K562 (cell line): Measurements from ENCODE around the gene WDR88.

Source experiments
- CAMTA2 ChIP-seq: fragments of 250-450 bp; sonication (Bioruptor Pico); conservative IDR thresholded peaks from 2 replicates; pipeline ENCODE4 v1.5.1; 2022
- CREB1 ChIP-seq, 2 experiments: sonication (generic) in 1 of 2; formaldehyde crosslinking in 1 of 2; IDR thresholded peaks; 2 replicates each; pipeline versions ENCODE4 v1.6.1 to v1.8.0; 2012 to 2022; ENCODE audit warnings: inconsistent platforms in 1 of 2, mild to moderate bottlenecking in 1 of 2, missing genetic modification reagents in 1 of 2, moderate library complexity in 1 of 2
- GABPA ChIP-seq: fragments of 200-800 bp; sonication (Bioruptor generic); conservative IDR thresholded peaks from 2 replicates; pipeline ENCODE4 v1.6.1; 2016; ENCODE audit warnings: low read depth, missing genetic modification characterization, missing compliant biosample characterization
- NCOA1 ChIP-seq: fragments of 450-650 bp; IDR thresholded peaks from 2 replicates; pipeline ENCODE4 v1.6.1; 2016; ENCODE audit warnings: low read depth
- NELFE ChIP-seq: IDR thresholded peaks from 2 replicates; pipeline ENCODE4 v1.6.1; 2011; ENCODE audit warnings: mild to moderate bottlenecking; ENCODE audit not compliant: insufficient read depth, insufficient read length
- RBM39 ChIP-seq: fragments of 200-400 bp; formaldehyde crosslinking; optimal IDR thresholded peaks from 2 replicates; pipeline ENCODE3; 2018; ENCODE audit warnings: low read depth, low read length
- U2AF1 ChIP-seq: fragments of 200-400 bp; formaldehyde crosslinking; optimal IDR thresholded peaks from 2 replicates; pipeline ENCODE3; 2017; ENCODE audit warnings: mild to moderate bottlenecking, low read depth, low read length, moderate library complexity
- ZNF217 ChIP-seq: sonication (generic); formaldehyde crosslinking; IDR thresholded peaks from 2 replicates; pipeline ENCODE4 v1.8.0; 2022; ENCODE audit warnings: mild to moderate bottlenecking, missing genetic modification reagents
- ZNF24 ChIP-seq: fragments of 450-650 bp; IDR thresholded peaks from 2 replicates; pipeline ENCODE4 v1.6.1; 2016
- TF ChIP-seq, protein P1 (sequence below): sonication (generic); formaldehyde crosslinking; IDR thresholded peaks from 2 replicates; pipeline ENCODE4 v1.8.1; 2022; ENCODE audit warnings: missing genetic modification reagents
- TF ChIP-seq, protein P2 (sequence below): fragments of 250-450 bp; sonication (Bioruptor Pico); IDR thresholded peaks from 2 replicates; pipeline ENCODE4 v1.8.0; 2021; ENCODE audit warnings: moderate library complexity, mild to moderate bottlenecking, inconsistent platforms
- TF ChIP-seq, protein P3 (sequence below), 3 experiments: IDR thresholded peaks in 2 of 3; conservative IDR thresholded peaks in 1 of 3; 2 replicates each; pipeline ENCODE4 v1.5.1; 2011 to 2012; ENCODE audit warnings: low read length in 3 of 3, mild to moderate bottlenecking in 3 of 3, control low read depth in 2 of 3, improper control_type of control experiment in 1 of 3, inconsistent platforms in 1 of 3, low read depth in 1 of 3, mixed read lengths in 1 of 3, moderate library complexity in 1 of 3; ENCODE audit not compliant: insufficient read depth in 2 of 3
- TF ChIP-seq, protein P4 (sequence below): conservative IDR thresholded peaks from 2 replicates; pipeline ENCODE4 v1.6.1; 2011; ENCODE audit warnings: low read depth, mild to moderate bottlenecking, low read length; ENCODE audit not compliant: control insufficient read depth
- TF ChIP-seq, protein P5 (sequence below): fragments of 250-450 bp; sonication (Bioruptor Pico); IDR thresholded peaks from 2 replicates; pipeline ENCODE4 v1.5.0; 2020; ENCODE audit warnings: mild to moderate bottlenecking

DNA sequence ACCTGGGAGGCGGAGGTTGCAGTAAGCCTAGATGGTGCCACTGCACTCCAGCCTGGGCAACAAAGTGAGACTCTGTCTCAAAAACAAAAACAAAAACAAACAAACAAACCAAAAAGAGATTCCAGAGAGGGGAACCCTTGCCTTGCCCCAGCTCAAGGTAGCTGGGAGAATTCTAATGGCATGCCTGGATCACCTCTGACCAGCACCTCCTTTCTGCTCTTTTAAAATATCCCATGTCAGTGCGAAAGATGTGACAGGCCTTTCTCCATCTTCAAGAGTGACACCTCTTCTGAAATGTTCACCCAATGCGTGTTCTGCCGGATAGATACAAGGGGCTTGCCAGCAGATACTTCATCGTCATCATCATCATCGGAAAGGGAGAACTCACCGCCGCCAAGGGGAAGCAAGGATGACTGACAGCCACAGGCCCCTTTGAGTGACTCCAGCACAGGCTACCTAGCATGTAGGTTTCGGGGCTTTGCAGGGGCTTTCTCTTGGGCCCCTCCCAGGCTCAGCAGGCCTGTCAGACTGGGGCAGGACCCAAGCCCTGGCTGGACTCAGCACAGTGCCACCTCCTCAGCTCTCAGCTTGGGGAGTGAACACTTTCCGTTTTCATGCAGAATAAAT, 43.4 kb downstream of the WDR88 start:
- TF ChIP-seq, protein P1, sequence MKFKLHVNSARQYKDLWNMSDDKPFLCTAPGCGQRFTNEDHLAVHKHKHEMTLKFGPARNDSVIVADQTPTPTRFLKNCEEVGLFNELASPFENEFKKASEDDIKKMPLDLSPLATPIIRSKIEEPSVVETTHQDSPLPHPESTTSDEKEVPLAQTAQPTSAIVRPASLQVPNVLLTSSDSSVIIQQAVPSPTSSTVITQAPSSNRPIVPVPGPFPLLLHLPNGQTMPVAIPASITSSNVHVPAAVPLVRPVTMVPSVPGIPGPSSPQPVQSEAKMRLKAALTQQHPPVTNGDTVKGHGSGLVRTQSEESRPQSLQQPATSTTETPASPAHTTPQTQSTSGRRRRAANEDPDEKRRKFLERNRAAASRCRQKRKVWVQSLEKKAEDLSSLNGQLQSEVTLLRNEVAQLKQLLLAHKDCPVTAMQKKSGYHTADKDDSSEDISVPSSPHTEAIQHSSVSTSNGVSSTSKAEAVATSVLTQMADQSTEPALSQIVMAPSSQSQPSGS (CRISPR knock-in tag) = no peak
- no peak for TF ChIP-seq CAMTA2
- TF ChIP-seq, protein P2, sequence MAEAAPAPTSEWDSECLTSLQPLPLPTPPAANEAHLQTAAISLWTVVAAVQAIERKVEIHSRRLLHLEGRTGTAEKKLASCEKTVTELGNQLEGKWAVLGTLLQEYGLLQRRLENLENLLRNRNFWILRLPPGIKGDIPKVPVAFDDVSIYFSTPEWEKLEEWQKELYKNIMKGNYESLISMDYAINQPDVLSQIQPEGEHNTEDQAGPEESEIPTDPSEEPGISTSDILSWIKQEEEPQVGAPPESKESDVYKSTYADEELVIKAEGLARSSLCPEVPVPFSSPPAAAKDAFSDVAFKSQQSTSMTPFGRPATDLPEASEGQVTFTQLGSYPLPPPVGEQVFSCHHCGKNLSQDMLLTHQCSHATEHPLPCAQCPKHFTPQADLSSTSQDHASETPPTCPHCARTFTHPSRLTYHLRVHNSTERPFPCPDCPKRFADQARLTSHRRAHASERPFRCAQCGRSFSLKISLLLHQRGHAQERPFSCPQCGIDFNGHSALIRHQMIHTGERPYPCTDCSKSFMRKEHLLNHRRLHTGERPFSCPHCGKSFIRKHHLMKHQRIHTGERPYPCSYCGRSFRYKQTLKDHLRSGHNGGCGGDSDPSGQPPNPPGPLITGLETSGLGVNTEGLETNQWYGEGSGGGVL (CRISPR knock-in tag) = no peak
- TF ChIP-seq, protein P3, sequence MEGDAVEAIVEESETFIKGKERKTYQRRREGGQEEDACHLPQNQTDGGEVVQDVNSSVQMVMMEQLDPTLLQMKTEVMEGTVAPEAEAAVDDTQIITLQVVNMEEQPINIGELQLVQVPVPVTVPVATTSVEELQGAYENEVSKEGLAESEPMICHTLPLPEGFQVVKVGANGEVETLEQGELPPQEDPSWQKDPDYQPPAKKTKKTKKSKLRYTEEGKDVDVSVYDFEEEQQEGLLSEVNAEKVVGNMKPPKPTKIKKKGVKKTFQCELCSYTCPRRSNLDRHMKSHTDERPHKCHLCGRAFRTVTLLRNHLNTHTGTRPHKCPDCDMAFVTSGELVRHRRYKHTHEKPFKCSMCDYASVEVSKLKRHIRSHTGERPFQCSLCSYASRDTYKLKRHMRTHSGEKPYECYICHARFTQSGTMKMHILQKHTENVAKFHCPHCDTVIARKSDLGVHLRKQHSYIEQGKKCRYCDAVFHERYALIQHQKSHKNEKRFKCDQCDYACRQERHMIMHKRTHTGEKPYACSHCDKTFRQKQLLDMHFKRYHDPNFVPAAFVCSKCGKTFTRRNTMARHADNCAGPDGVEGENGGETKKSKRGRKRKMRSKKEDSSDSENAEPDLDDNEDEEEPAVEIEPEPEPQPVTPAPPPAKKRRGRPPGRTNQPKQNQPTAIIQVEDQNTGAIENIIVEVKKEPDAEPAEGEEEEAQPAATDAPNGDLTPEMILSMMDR (IDR thresholded peaks at IDR 0.05 in 2 of 3, conservative IDR thresholded peaks at IDR 0.05 in 1 of 3; ENCODE audit: insufficient read depth in 2 of 3, low read depth in 1 of 3, low read length in 3 of 3) = no peak
- no peak for TF ChIP-seq NELFE
- TF ChIP-seq CREB1 (IDR thresholded peaks at IDR 0.05) = no peak
- TF ChIP-seq CREB1 (CRISPR knock-in tag; IDR thresholded peaks at IDR 0.05) = no peak
- TF ChIP-seq, protein P4, sequence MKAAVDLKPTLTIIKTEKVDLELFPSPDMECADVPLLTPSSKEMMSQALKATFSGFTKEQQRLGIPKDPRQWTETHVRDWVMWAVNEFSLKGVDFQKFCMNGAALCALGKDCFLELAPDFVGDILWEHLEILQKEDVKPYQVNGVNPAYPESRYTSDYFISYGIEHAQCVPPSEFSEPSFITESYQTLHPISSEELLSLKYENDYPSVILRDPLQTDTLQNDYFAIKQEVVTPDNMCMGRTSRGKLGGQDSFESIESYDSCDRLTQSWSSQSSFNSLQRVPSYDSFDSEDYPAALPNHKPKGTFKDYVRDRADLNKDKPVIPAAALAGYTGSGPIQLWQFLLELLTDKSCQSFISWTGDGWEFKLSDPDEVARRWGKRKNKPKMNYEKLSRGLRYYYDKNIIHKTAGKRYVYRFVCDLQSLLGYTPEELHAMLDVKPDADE = no peak
- no peak for TF ChIP-seq GABPA
- TF ChIP-seq, protein P5, sequence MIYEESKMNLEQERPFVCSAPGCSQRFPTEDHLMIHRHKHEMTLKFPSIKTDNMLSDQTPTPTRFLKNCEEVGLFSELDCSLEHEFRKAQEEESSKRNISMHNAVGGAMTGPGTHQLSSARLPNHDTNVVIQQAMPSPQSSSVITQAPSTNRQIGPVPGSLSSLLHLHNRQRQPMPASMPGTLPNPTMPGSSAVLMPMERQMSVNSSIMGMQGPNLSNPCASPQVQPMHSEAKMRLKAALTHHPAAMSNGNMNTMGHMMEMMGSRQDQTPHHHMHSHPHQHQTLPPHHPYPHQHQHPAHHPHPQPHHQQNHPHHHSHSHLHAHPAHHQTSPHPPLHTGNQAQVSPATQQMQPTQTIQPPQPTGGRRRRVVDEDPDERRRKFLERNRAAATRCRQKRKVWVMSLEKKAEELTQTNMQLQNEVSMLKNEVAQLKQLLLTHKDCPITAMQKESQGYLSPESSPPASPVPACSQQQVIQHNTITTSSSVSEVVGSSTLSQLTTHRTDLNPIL (CRISPR knock-in tag) = no peak
- TF ChIP-seq U2AF1 = no peak
- no peak for TF ChIP-seq RBM39
- TF ChIP-seq ZNF217 (CRISPR knock-in tag) = no peak
- no peak for TF ChIP-seq ZNF24
- TF ChIP-seq NCOA1 = no peak
